GM19238 (cell line): ENCODE results near the gene APOL3.
"Not testable (repeated sequence)": the region's sequence is repeated elsewhere in the genome, so short reads cannot be mapped to it uniquely, and the experiment has no call there.

Experiments
- DNase-seq: peaks from one replicate; pipeline ENCODE4 v3.0.0; 2011; ENCODE audit warnings: low spot score; ENCODE audit not compliant: insufficient read length

The APOL3 gene

GRCh38 chr22:36160499-36160942, at the start of gene APOL3:
Gene APOL3, minus strand, starts transcription at chr22:36160755. Its CDS starts 11,700 bp downstream, at chr22:36149055.
- no peak for DNase-seq

- DNase-seq: no peak
Observed at GRCh38 chr22:36210224-36210623, 49.7 kb upstream of the APOL3 start.

- DNase-seq: not testable (repeated sequence)
Observed at GRCh38 chr22:36209488-36209908, 48.9 kb upstream of the APOL3 start.

- DNase-seq: no peak
Observed at GRCh38 chr22:36208914-36209313, 48.4 kb upstream of the APOL3 start.

GRCh38 chr22:36208162-36208765, 47.7 kb upstream of the APOL3 start:
- DNase-seq: no peak

- no peak for DNase-seq
Observed at GRCh38 chr22:36206255-36206654, 45.7 kb upstream of the APOL3 start.

- DNase-seq: not testable (repeated sequence)
Observed at GRCh38 chr22:36205573-36205972, 45.0 kb upstream of the APOL3 start.

GRCh38 chr22:36204632-36205015, 44.1 kb upstream of the APOL3 start:
- DNase-seq: no peak

GRCh38 chr22:36204001-36204631, 43.6 kb upstream of the APOL3 start:
- no peak for DNase-seq

- not testable (repeated sequence) for DNase-seq
Observed at GRCh38 chr22:36203441-36203840, 42.9 kb upstream of the APOL3 start.

GRCh38 chr22:36202906-36203305, 42.4 kb upstream of the APOL3 start:
- DNase-seq: not testable (repeated sequence)

GRCh38 chr22:36201630-36202319, 41.2 kb upstream of the APOL3 start, which contains the start of gene APOL4:
Gene APOL4, minus strand, starts transcription at chr22:36201809. Its CDS starts 75 bp downstream, at chr22:36201734.
- DNase-seq: no peak

- not testable (repeated sequence) for DNase-seq
Observed at GRCh38 chr22:36201025-36201424, 40.5 kb upstream of the APOL3 start.

GRCh38 chr22:36199001-36199551, 38.5 kb upstream of the APOL3 start:
- DNase-seq: no peak

GRCh38 chr22:36198536-36198935, 38.0 kb upstream of the APOL3 start:
- DNase-seq: no peak

GRCh38 chr22:36197514-36198146, 37.1 kb upstream of the APOL3 start:
- DNase-seq: peak; percentile 22

GRCh38 chr22:36197065-36197440, 36.5 kb upstream of the APOL3 start:
- no peak for DNase-seq

GRCh38 chr22:36196254-36197064, 35.9 kb upstream of the APOL3 start:
- DNase-seq: no peak

GRCh38 chr22:36194971-36195370, 34.4 kb upstream of the APOL3 start:
- DNase-seq: peak; percentile 19

GRCh38 chr22:36194385-36194784, 33.8 kb upstream of the APOL3 start:
- DNase-seq: no peak

- DNase-seq: no peak
Observed at GRCh38 chr22:36193577-36193976, 33.0 kb upstream of the APOL3 start.
